ENCODE measurements around the gene ICOS. TPM values are rescaled to one million over a fixed set of nuclear protein-coding genes. Genes with fewer than 3 reads are reported as not detected.

ICOS gene
- under 1 TPM in 4 of 9 donors, not detected in 5; 0.14 to 0.51 (median 0.30) TPM for total RNA-seq
- polyA plus RNA-seq, result under 1 TPM in 2 of 3 donors, not detected in 1; 0.07 TPM
- long read RNA-seq, donor 1, result 0 reads
- long read RNA-seq, donor 2, result 0 reads
- long read RNA-seq, donor 3, partial matches to known transcripts, result 0 of 1 reads
- long read RNA-seq, donor 3, other reads (novel, unspliced or antisense), result 0 of 1 reads
- long read RNA-seq, donor 4, result 0 reads
- long read RNA-seq, donor 5, result 0 reads
- long read RNA-seq, donor 6, partial matches to known transcripts, result 0 of 1 reads
- long read RNA-seq, donor 6, other reads (novel, unspliced or antisense), result 1 of 1 reads
- long read RNA-seq, donor 7, result 0 reads
- long read RNA-seq, donor 8, result 0 reads
- long read RNA-seq, donor 9, result 0 reads
- long read RNA-seq, donor 10, result 0 reads

DNA sequence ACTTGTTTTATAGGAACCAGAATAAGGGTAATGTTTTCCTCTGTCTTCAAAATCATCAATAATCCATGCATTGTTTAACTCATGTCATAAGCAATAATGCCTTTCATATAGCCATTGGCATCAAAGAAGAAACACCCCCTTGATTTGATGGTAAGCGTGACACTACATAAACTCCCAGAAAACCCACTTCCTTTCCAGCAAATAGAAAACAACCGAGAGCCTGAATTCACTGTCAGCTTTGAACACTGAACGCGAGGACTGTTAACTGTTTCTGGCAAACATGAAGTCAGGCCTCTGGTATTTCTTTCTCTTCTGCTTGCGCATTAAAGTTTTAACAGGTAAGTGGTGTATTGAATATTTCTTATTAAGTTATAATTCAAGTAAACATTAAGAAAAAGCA, at the start of gene ICOS:
ICOS (plus strand) TSS at position 229 of the 400 bp plus-strand sequence; CDS start at position 281, 52 bp downstream.
- Histone ChIP-seq H3K36me3 (replicated peaks in 1 of 2) (no peaks in the 10 kb centered on the region), H3K9me3 (replicated peaks in 1 of 3) (no peaks in the 10 kb centered on the region), H3K27ac (no peak within 1 kb of the TSS), H3K4me1 (replicated peaks in 1 of 2) (no peaks in the 10 kb centered on the region), H3K4me3 (no peak within 1 kb of the TSS), H3K27me3 (no peaks in the 10 kb centered on the region)
- TF ChIP-seq CTCF (IDR thresholded peaks at IDR 0.05), result no peak
- TF ChIP-seq POLR2A (IDR thresholded peaks at IDR 0.05), result no peak
- intact Hi-C loops (cut with DNase I), result no loop called here
- no peak for DNase-seq
- WGBS, 4 donors, result 74 to 80% (median 77%) methylated on average over 5 of the region's 5 CpGs

DNA sequence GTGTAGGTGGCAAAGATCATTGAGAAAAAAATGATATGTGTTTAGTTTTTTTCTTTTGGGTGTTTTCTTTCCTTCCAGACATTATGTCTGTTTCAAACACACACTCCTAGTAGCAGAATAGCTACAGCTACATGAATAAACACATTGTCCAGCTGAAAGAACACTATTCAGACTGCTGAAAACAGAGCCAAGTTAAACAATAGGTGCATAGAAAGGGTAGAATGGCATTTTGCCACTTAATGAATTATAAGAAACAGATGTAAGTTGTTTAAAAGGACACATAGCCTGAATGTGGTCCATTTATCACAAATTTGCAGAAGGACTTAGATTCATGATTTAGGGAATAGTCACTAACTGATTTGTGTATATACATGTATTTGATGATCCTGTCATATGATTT, 48.9 kb upstream of the ICOS start:
- Histone ChIP-seq H3K4me1 (replicated peaks in 1 of 2) (no peaks in the 10 kb centered on the region), H3K27ac (no peak overlapping the region), H3K36me3 (replicated peaks in 1 of 2) (no peaks in the 10 kb centered on the region), H3K27me3 (no peaks in the 10 kb centered on the region), H3K4me3 (no peak overlapping the region), H3K9me3 (replicated peaks in 1 of 3) (no peaks in the 10 kb centered on the region)
- intact Hi-C loops (cut with DNase I), result no loop called here
- TF ChIP-seq POLR2A (IDR thresholded peaks at IDR 0.05) (no peak), CTCF (IDR thresholded peaks at IDR 0.05) (no peak)
- DNase-seq, result no peak

DNA sequence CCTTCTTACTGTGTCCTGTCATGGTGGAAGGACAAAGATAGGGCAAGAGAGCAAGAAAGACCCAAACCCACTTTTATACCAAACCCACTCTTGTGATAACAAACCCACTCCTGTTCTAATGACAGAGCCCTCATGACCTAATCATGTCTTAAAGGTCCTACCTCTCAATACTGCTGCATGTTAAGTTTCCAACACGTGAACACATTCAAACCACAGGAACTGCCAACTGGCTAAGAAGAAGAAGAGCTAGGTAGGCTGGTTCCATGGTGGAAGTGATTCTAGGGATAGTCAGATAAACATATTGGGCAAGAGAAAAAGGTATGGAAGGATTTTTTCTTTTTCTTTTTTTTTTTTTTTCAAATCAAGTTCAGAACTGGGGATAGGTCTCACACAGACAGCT, 47.0 kb upstream of the ICOS start:
- WGBS, 4 donors, result 72 to 85% (median 81%) methylated on average over 1 of the region's 1 CpG
- H3K9me3 ChIP-seq (replicated peaks in 1 of 3), result no peaks in the 10 kb centered on the region
- DNase-seq, result no peak
- no peaks in the 10 kb centered on the region for H3K27me3 ChIP-seq
- no peak overlapping the region for H3K27ac ChIP-seq
- no peak for TF ChIP-seq POLR2A (IDR thresholded peaks at IDR 0.05)
- TF ChIP-seq CTCF (IDR thresholded peaks at IDR 0.05), result no peak
- no peak overlapping the region for H3K4me3 ChIP-seq
- intact Hi-C loops (cut with DNase I), result no loop called here
- no peaks in the 10 kb centered on the region for H3K4me1 ChIP-seq (replicated peaks in 1 of 2)
- no peaks in the 10 kb centered on the region for H3K36me3 ChIP-seq (replicated peaks in 1 of 2)

DNA sequence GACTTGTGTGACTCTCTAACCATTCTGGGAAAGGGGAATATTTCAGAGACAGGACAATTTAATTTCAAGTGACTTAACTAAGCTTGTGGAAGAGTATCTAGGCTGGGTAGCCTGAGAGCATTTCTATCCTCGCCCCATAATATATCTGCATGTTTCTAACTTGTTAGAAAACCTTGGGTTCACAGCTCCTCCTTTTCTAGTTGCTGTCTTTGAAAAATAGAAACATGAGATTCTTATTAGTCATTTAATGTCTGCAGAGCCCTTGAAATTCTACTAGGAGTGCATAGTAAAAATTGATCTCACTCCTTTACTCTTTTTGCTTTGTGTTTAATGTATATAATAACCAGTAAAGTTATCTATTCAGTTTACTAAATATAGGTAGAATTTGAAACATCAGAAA, 46.6 kb upstream of the ICOS start:
- H3K36me3 ChIP-seq (replicated peaks in 1 of 2), result no peaks in the 10 kb centered on the region
- no peaks in the 10 kb centered on the region for H3K4me1 ChIP-seq (replicated peaks in 1 of 2)
- no peak for DNase-seq
- TF ChIP-seq CTCF (IDR thresholded peaks at IDR 0.05), result no peak
- TF ChIP-seq POLR2A (IDR thresholded peaks at IDR 0.05), result no peak
- H3K27me3 ChIP-seq, result no peaks in the 10 kb centered on the region
- 51 to 66% (median 62%) methylated on average over 1 of the region's 1 CpG for WGBS, 4 donors
- intact Hi-C loops (cut with DNase I), result no loop called here
- no peaks in the 10 kb centered on the region for H3K9me3 ChIP-seq (replicated peaks in 1 of 3)
- H3K27ac ChIP-seq, result no peak overlapping the region
- no peak overlapping the region for H3K4me3 ChIP-seq
